Natural killer cell treated with Interleukin-12 subunit alpha and Interleukin-12 subunit beta and Interleukin-15 and Interleukin-18, amount 100 ng/mL, for 72 hours (primary cell): Measurements from ENCODE around the gene SLC6A13. TPM values are rescaled to one million over a fixed set of nuclear protein-coding genes. Genes with fewer than 3 reads are reported as not detected.

ENCODE experiments used
- ATAC-seq, 2 donors: fragments of 150-1000 bp; cut with Tn5 transposase in 1 of 2; sonication (Bioruptor Pico), chemical (Tn5 transposase) in 1 of 2; 2 replicates each; pipeline ENCODE4 v1.10.0; 2021
- DNase-seq: peaks from one replicate; pipeline ENCODE4 v3.0.0; 2022; ENCODE audit warnings: low spot score
- H3K27ac Mint-ChIP-seq, 2 donors: 1 replicate in 1 of 2; 2 replicates in 1 of 2; pipeline ENCODE4 v1.8.0; 2022; ENCODE audit warnings: mixed read lengths in 2 of 2, mild to moderate bottlenecking in 1 of 2, moderate library complexity in 1 of 2
- H3K27me3 Mint-ChIP-seq, 2 donors: 1 replicate in 1 of 2; 2 replicates in 1 of 2; pipeline ENCODE4 v1.8.0; 2022; ENCODE audit warnings: mixed read lengths in 2 of 2
- H3K36me3 Mint-ChIP-seq: one replicate; pipeline ENCODE4 v1.8.0; 2022; ENCODE audit warnings: mixed read lengths
- H3K4me1 Mint-ChIP-seq, 2 donors: 1 replicate in 1 of 2; 2 replicates in 1 of 2; pipeline ENCODE4 v1.8.0; 2022; ENCODE audit warnings: low read depth in 2 of 2, mixed read lengths in 2 of 2, mild to moderate bottlenecking in 1 of 2
- H3K4me3 Mint-ChIP-seq: one replicate; pipeline ENCODE4 v1.8.0; 2022; ENCODE audit warnings: mixed read lengths
- H3K9me3 Mint-ChIP-seq: 2 replicates; pipeline ENCODE4 v1.8.0; 2022; ENCODE audit warnings: mixed read lengths
- total RNA-seq, 2 donors: library from RNA; stranded (reverse); gene quantifications; one replicate each; pipeline ENCODE4 v1.2.3, GENCODE V29; 2022

SLC6A13 gene
- total RNA-seq, 2 donors from 2014 or later = 0.92 to 1.9 TPM

GRCh38 chr12:212415-212714, 50.3 kb downstream of the SLC6A13 start:
- Mint-ChIP-seq H3K27ac (no peak overlapping the region), H3K36me3 (no peaks in the 10 kb centered on the region), H3K9me3 (no peaks in the 10 kb centered on the region), H3K27me3 (peaks cover 30 to 40% of the 10 kb centered on the region in 2 donors), H3K4me3 (no peak overlapping the region), H3K4me1 (peaks cover 3 to 4% of the 10 kb centered on the region in 2 donors)
- ATAC-seq (no peak), DNase-seq (no peak)

GRCh38 chr12:211639-212414, 50.8 kb downstream of the SLC6A13 start:
- no peak overlapping the region for H3K27ac Mint-ChIP-seq
- no peak overlapping the region for H3K4me3 Mint-ChIP-seq
- no peaks in the 10 kb centered on the region for H3K9me3 Mint-ChIP-seq
- DNase-seq = peak; percentile 38
- no peaks in the 10 kb centered on the region for H3K36me3 Mint-ChIP-seq
- H3K4me1 Mint-ChIP-seq = peaks cover 3 to 4% of the 10 kb centered on the region in 2 donors
- H3K27me3 Mint-ChIP-seq = peaks cover 30 to 40% of the 10 kb centered on the region in 2 donors
- no peak for ATAC-seq

DNA sequence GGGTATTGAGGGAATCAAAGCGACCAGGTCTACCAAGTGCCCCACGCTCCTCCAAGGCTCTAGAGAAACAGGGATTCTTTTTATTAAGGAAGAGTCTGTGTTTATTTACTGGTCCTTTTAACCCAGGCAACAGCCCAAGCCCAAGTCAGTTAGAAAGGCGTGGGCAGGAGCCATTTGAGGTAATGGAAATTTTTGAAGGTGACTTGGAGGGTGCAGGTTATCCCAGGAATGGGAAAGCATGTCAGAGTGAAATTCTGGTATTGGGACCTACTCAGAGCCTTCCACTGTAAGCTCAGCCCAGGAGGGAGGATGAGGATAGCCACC, 51.5 kb downstream of the SLC6A13 start:
- Mint-ChIP-seq H3K4me1 (peaks cover 3 to 4% of the 10 kb centered on the region in 2 donors), H3K27me3 (peaks cover 35 to 41% of the 10 kb centered on the region in 2 donors), H3K36me3 (no peaks in the 10 kb centered on the region), H3K9me3 (no peaks in the 10 kb centered on the region), H3K4me3 (no peak overlapping the region), H3K27ac (no peak overlapping the region)
- ATAC-seq (no peak), DNase-seq (no peak)

DNA sequence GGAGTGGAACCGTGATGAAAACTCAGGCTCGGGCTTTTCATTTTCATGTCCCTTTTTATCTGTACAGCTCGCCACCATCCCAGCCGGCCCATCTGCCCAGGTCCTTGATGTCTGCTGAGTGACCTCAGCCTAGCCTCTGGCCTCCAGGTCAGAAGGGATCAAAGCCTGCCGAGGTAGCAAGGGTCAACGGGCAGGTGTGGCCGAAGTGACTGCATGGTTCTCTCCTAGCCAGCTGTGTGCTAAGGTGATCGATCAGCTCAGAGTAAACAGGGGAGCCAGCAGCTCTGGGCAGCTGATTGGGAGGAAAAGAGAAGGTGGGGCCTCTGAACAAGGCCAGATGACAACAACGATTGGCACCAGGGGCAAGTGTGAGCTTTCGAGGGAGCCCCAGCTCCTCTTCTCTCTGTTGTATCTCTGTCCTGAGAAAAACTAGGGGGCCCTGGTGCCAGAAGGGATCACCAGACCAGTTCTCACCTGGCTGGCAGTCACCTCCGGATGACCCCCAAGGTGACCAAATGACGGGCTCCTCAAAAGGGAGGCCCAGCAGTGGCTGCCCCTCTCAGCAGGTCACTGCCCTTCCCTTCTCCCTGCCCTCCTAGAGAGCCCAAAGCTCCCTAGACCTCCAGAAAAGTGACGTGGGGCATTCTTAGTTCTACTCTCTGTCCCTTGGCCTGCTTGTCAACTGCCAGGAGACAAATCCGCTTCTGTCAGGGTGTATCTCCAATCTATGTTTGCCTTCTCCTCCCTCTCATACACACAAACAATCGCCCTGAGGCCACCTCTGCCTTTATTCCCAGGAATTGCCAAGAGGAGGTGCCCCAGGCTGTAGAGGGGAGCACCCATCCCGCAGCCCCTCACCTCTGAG, 52.1 kb downstream of the SLC6A13 start:
- DNase-seq (peak; percentile 40), ATAC-seq (no peak)
- H3K9me3 Mint-ChIP-seq = no peaks in the 10 kb centered on the region
- H3K36me3 Mint-ChIP-seq = no peaks in the 10 kb centered on the region
- no peak overlapping the region for H3K27ac Mint-ChIP-seq
- H3K4me1 Mint-ChIP-seq = peaks cover 3 to 4% of the 10 kb centered on the region in 2 donors
- H3K4me3 Mint-ChIP-seq = no peak overlapping the region
- H3K27me3 Mint-ChIP-seq = peaks cover 41 to 46% of the 10 kb centered on the region in 2 donors

DNA sequence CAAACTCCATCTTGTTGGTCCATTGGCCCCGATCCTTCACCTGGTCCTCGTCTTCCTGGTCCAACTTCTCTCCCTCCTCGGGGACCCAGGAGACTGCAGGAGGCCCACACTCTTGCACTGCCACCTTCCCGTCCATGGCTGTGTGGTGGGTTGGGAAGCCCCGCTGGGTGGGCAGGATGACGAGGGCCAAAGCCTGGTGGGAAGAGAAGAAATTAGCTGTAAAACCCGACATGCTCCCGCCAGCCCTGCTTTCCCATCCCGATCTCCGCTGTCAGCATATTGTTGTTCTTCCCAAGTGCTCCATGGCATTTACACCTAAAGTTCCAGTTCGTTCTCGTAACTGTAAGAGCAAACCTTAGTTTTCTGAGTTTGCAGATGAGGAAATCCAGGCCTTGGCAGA, 52.8 kb downstream of the SLC6A13 start:
- DNase-seq = no peak
- H3K9me3 Mint-ChIP-seq = no peaks in the 10 kb centered on the region
- H3K27me3 Mint-ChIP-seq = peaks cover 47 to 52% of the 10 kb centered on the region in 2 donors
- peaks cover 3 to 4% of the 10 kb centered on the region in 2 donors for H3K4me1 Mint-ChIP-seq
- no peak for ATAC-seq
- no peak overlapping the region for H3K4me3 Mint-ChIP-seq
- H3K27ac Mint-ChIP-seq = no peak overlapping the region
- no peaks in the 10 kb centered on the region for H3K36me3 Mint-ChIP-seq

DNA sequence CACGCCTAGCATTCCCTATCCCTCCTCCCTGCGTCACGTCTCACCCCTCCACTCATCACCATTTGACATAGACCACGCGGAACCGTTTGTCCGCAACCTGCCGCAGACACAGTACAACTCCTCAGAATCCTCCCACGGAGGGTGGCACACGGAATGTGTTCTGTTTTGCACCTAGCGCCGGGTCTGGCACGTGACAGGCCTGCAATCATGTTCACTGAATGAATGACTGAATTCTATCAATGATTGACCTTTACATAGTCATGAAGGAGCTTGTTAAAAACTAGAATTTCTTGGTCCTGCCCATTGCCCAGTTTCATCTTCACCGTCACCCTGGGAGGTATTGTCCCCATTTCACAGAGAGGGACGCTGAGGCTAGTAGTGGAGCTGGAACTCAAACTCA, 53.4 kb downstream of the SLC6A13 start:
- Mint-ChIP-seq H3K27me3 (peaks cover 50 to 56% of the 10 kb centered on the region in 2 donors), H3K9me3 (no peaks in the 10 kb centered on the region), H3K4me3 (no peak overlapping the region), H3K4me1 (peaks cover 3 to 4% of the 10 kb centered on the region in 2 donors), H3K27ac (no peak overlapping the region), H3K36me3 (no peaks in the 10 kb centered on the region)
- ATAC-seq = no peak
- no peak for DNase-seq

- no peaks in the 10 kb centered on the region for H3K36me3 Mint-ChIP-seq
- H3K27me3 Mint-ChIP-seq = peaks cover 48 to 56% of the 10 kb centered on the region in 2 donors
- no peak overlapping the region for H3K27ac Mint-ChIP-seq
- no peaks in the 10 kb centered on the region for H3K9me3 Mint-ChIP-seq
- H3K4me1 Mint-ChIP-seq = peaks cover 3 to 4% of the 10 kb centered on the region in 2 donors
- ATAC-seq (no peak), DNase-seq (no peak)
- H3K4me3 Mint-ChIP-seq = no peak overlapping the region
Measured at GRCh38 chr12:208813-209212, 53.8 kb downstream of the SLC6A13 start.

DNA sequence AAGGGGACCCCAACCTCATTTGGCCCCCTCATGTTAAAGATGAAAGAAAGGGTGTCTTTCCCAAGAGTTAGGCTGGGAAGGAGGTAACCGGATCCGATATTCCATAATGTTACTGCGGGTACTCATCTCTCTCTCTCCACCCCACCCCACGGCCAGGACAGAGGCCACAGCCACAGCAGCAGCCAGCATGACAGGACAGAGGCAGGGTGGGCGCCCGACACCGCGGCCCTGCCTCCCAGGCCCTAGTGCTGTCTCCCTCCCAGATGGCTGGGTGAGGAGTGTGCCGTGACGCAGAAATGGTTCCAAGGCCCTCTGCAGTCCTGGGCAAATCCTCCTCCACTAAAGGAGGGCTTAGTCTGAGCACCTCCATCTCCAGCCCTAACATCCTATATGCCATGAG, 54.8 kb downstream of the SLC6A13 start:
- Mint-ChIP-seq H3K4me1 (peaks cover 3 to 4% of the 10 kb centered on the region in 2 donors), H3K4me3 (no peak overlapping the region), H3K36me3 (no peaks in the 10 kb centered on the region), H3K27me3 (peaks cover 42 to 51% of the 10 kb centered on the region in 2 donors), H3K27ac (no peak overlapping the region), H3K9me3 (no peaks in the 10 kb centered on the region)
- peak; percentile 55 for DNase-seq
- no peak for ATAC-seq

- peaks cover 46 to 55% of the 10 kb centered on the region in 2 donors for H3K27me3 Mint-ChIP-seq
- no peak for ATAC-seq
Measured at GRCh38 chr12:206746-207440, 55.7 kb downstream of the SLC6A13 start.

GRCh38 chr12:205026-205425, 57.6 kb downstream of the SLC6A13 start:
- DNase-seq (peak; percentile 16), ATAC-seq (no peak)
- Mint-ChIP-seq H3K9me3 (no peaks in the 10 kb centered on the region), H3K27me3 (peaks cover 52 to 53% of the 10 kb centered on the region in 2 donors), H3K27ac (no peak overlapping the region), H3K36me3 (no peaks in the 10 kb centered on the region), H3K4me1 (peaks cover 2 to 6% of the 10 kb centered on the region in 2 donors), H3K4me3 (no peak overlapping the region)

More at GRCh38 chr12:206746-207440, 55.7 kb downstream of the SLC6A13 start:
- peak; percentile 59 for DNase-seq
- no peaks in the 10 kb centered on the region for H3K36me3 Mint-ChIP-seq
- H3K4me1 Mint-ChIP-seq = peaks cover 2 to 6% of the 10 kb centered on the region in 2 donors
- no peak overlapping the region for H3K4me3 Mint-ChIP-seq
- no peaks in the 10 kb centered on the region for H3K9me3 Mint-ChIP-seq
- no peak overlapping the region for H3K27ac Mint-ChIP-seq

- Mint-ChIP-seq H3K9me3 (no peaks in the 10 kb centered on the region), H3K4me1 (peaks cover 2 to 6% of the 10 kb centered on the region in 2 donors), H3K4me3 (no peak overlapping the region), H3K36me3 (no peaks in the 10 kb centered on the region), H3K27ac (no peak overlapping the region), H3K27me3 (peaks cover 50 to 51% of the 10 kb centered on the region in 2 donors)
- ATAC-seq = peak in 1 of 2 donors; percentile 20
- peak; percentile 54 for DNase-seq
Measured at GRCh38 chr12:204261-204678, 58.4 kb downstream of the SLC6A13 start.

DNA sequence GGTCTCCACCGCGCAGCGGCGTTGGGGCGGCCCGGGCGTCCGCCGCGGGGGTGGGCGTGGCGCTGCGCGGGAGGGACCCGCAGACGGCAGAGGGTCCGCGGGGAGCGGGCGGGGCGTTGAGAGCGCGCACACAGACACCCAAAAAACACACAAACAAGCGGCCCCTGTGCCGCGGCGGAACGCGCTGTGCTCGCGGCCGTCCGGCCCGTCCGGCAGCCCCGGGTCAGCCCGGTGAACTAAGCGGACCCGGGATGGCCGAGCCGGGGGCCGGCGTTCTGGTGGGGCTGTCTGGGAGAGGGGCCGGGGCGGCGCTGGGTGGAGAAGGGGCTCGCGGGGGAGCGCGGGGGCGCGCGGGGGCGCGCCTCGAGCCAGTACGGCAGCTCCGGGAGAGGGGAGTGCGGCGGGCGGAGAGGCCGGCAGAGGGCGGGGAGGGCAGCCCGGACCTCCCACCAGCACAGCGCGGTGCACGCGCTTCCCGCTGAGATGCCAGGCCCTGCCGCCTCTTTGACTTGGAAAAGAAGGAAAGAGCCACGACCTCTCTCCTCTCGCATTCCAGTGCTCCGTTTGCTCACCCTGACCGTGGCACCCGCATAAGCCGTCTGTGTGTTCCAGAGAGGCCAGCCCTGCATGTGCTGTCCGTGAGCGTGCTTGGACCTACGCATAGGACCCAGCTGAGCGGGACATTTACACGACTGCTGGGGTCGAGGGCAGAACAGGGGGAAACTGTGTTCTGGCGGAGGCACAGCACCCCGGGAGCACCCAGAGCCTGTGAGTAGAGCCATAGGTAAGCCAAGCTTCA, 59.0 kb downstream of the SLC6A13 start:
- peak; percentile 57 for DNase-seq
- Mint-ChIP-seq H3K9me3 (no peaks in the 10 kb centered on the region), H3K4me3 (no peak overlapping the region), H3K27ac (no peak overlapping the region), H3K27me3 (peaks cover 45 to 47% of the 10 kb centered on the region in 2 donors), H3K36me3 (no peaks in the 10 kb centered on the region), H3K4me1 (peaks cover 2 to 6% of the 10 kb centered on the region in 2 donors)
- ATAC-seq = no peak

- Mint-ChIP-seq H3K36me3 (no peaks in the 10 kb centered on the region), H3K27me3 (peaks cover 45 to 48% of the 10 kb centered on the region in 2 donors), H3K4me3 (no peak overlapping the region), H3K9me3 (no peaks in the 10 kb centered on the region), H3K27ac (no peak overlapping the region), H3K4me1 (peaks cover 2 to 6% of the 10 kb centered on the region in 2 donors)
- DNase-seq (no peak), ATAC-seq (no peak)
Measured at GRCh38 chr12:203074-203461, 59.6 kb downstream of the SLC6A13 start.
